Stimulated activated CD8-positive, alpha-beta memory T cell treated with anti-CD3 and anti-CD28 coated beads, Interleukin-15, amount 100 ng/mL, for 4 hours (primary cell): ENCODE measurements around the gene PCDH9.

ENCODE experiments used
- DNase-seq, 2 donors: peaks; one replicate each; pipeline ENCODE4 v3.0.0-alpha.2; 2020; ENCODE audit warnings: low read depth in 2 of 2

PCDH9 gene

GRCh38 chr13:66530158-66530557, 700.0 kb downstream of the PCDH9 start:
- no peak for DNase-seq

- DNase-seq, result no peak
Observed at GRCh38 chr13:66528944-66529576, 701.1 kb downstream of the PCDH9 start.

GRCh38 chr13:66528180-66528579, 702.0 kb downstream of the PCDH9 start:
- DNase-seq, result no peak

GRCh38 chr13:66520511-66521355, 709.4 kb downstream of the PCDH9 start:
- no peak for DNase-seq

DNA sequence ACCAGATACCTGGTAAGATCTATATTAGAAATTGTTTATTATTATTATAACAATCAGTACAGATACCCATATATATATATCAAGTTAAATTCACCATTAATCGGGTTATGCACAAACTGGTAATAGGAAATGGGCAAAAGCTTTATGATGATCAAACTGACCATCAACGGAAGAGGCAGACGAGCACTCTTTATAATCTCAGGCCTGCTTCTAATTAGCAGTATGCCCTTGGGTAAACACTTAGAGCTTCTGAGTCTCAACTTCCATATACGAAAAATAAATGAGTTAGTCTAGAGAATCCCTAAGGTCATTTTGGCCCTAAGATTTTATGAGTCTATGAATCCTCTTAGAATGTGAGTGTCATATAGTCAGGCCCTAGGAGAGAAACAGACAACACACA, 710.9 kb downstream of the PCDH9 start:
- DNase-seq, result no peak

- DNase-seq, result no peak
Observed at GRCh38 chr13:66518068-66518467, 712.1 kb downstream of the PCDH9 start.

DNA sequence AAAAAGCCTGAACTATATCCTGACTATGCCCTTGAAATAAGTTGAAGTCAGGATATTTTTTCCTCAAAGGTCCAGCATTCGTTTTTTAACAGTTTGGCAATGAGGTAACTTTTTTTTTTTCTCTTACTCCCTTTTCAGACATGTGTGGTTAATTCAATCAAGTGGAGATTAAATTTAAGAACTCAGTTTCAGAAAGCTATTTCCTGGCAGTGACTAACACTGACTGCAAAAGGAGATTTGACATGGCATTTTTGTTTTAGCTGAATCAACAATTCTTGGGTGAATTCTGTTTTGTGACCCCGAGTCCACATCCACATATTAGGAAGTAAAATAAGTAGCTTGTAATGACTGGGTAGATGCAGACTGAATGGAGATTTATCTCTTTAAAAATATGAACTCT, 716.4 kb downstream of the PCDH9 start:
- DNase-seq, result no peak

DNA sequence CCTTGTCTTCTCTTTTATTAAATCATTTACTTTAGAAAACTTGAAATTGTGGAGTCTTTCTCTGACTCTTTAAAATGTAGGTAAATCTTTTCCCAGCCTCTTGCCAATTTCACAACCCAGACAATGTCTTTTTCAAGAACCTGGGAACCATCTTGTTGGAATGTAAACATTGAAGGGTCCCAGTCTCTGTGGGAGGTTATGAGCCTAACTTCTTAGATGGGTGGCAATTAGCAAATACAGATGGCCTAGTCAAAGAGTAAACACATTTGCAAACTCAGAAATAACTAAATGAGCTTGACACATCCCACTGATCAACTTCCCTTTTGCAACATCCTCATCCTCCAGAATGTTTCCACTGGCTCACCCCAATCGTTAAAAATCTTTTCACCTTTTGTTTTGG, 721.0 kb downstream of the PCDH9 start:
- no peak for DNase-seq

- DNase-seq, result no peak
Observed at GRCh38 chr13:66508153-66508909, 721.8 kb downstream of the PCDH9 start.

DNA sequence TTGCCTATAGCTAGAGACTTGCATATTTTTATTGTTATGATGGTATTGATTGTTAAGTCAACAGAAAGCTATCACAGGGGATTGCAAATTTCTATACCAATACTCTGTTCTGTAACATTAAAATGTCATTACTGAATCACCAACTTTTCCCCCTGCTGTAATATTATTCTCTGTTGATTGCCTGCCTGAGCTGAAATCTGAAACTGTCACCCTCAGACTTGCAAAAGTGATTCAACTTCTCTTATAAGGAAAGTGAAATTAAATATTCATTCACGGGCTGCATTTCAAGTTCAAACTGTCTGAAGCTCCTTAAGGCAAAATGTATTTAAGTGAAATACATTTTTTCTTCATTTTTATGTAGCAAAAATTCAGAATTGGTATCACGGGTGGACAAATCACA, 723.2 kb downstream of the PCDH9 start:
- no peak for DNase-seq

GRCh38 chr13:66506051-66506777, 723.9 kb downstream of the PCDH9 start:
- no peak for DNase-seq

DNA sequence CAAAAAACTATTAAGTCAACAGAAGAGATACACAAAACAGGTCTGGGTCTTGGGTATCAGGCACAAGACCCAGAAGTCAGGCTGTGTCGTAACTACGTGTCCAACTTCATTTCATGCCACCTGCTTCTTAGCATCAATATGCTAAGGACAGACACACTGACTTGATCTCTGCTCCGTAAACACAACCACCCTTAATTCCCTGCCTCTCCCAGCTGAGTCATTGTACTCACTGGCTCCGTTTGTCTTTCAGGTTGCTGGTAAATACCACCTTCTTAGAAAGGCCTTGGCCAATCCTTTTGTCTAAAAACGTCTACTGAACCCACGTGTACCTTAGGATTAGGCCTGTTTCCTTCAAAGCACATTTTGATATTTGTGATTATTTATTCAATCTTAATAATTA, 726.2 kb downstream of the PCDH9 start:
- DNase-seq, result no peak

- no peak for DNase-seq
Observed at GRCh38 chr13:66501181-66501580, 729.0 kb downstream of the PCDH9 start.

DNA sequence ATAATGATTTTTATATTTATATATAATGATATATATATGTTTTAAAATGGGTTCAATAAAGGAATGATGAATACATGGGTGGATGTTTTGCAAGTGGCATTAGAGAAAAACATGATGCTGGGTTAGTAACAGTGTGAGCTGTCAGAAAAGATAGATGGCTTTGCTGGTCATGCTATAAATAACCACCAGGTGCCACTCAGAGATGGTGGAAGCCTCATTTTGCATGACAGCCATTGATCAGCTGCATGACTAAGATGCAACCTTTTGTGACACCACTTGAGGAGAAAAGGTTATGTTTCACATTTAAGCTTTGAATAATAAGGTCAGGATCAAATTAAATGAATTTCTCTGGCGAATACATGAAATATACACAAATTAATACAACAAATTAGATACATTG, 737.7 kb downstream of the PCDH9 start:
- DNase-seq, result no peak

- no peak for DNase-seq
Observed at GRCh38 chr13:66491251-66491650, 738.9 kb downstream of the PCDH9 start.

- no peak for DNase-seq
Observed at GRCh38 chr13:66489586-66489985, 740.5 kb downstream of the PCDH9 start.

GRCh38 chr13:66489172-66489571, 741.0 kb downstream of the PCDH9 start:
- no peak for DNase-seq

GRCh38 chr13:66483712-66484111, 746.4 kb downstream of the PCDH9 start:
- DNase-seq, result no peak

DNA sequence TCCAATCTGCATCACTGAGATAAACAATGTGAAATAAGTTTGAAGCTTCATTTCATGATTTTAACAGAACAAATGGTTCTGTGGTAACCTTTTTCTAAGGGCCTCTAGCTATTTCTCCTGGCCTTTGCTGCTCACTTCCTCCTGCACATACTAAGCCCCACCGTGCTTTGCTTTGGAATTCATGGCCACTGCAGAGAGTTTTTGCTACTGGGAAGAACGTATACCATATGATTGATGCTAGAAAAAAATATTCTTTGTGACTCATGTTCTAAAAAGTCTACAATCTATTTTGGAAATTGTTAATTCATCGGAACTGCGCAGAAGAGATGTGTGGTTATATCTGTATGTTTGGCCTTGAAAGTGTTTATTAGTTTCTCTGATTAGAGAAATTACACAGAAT, 747.3 kb downstream of the PCDH9 start:
- DNase-seq, result no peak

- no peak for DNase-seq
Observed at GRCh38 chr13:66477816-66478215, 752.3 kb downstream of the PCDH9 start.

DNA sequence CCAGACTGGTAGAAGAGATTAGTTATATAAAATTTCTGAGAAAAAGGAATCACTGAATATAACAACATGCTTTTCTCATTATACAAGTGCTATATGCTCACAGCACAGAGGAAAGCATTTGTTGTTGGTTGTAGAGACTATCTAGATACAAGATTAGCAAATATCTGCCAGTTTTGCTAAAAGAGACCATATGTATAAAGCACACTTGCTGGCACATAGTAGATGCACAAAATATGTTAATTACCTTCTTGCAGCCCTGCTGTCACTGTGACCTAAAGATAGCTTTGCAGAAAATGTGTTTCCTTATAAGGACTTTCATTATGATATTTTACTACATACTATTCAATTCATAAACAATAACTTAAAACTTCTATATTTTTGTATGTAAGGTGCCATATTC, 755.1 kb downstream of the PCDH9 start:
- no peak for DNase-seq

GRCh38 chr13:66469745-66470144, 760.4 kb downstream of the PCDH9 start:
- no peak for DNase-seq
